HCEC 1CT (cell line): ENCODE measurements around the gene BCL7B.
"Not testable (repeated sequence)": the region's sequence is repeated elsewhere in the genome, so short reads cannot be mapped to it uniquely, and the experiment has no call there.

ENCODE experiments used
- DNase-seq: peaks from one replicate; pipeline ENCODE4 v3.0.0-alpha.2; 2017

BCL7B gene

GRCh38 chr7:73532224-73532623 is 25.3 kb downstream of the BCL7B start:
- no peak for DNase-seq

- DNase-seq = no peak
Observed at GRCh38 chr7:73530800-73531199, 26.7 kb downstream of the BCL7B start.

DNA sequence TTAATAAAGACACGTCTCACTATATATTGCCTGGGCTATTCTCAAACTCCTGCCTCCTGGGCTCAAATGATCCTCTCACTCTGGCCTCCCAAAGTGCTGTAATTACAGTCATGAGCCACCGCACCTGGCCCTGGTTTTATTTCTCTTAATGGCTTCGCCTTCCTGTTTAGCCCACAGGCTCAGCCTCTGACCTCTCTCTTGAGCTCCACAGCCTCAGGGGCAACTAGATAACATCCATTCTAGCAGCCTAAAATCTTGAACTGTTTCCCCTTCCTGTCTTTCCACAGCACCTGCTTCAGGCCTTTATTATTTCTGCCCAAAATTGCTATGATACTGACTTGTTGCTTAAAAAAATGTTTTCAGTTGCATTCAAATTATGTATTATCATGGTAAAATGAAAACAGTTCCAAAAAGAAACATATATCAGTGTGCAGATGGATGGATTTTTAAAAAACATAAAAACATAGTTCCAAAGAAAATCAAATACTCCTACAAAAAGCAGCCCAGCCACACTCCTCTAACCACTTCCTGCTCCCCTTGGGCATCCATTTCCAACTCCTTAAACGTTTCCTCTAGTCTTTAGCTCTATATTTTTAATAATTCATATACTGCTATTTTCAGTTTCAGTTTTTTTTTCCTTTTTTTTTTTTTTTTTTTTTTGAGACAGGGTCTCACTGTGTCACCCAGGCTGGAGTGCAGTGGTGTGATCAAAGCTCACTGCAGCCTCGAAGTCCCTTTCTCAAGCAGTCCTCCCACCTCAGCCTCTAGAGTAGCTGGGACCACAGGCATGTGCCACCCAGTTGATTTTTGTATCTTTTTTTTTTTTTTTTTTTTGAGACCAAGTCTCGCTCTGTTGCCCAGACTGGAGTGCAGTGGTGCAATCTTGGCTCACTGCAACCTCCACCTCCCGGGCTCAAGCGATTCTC is 30.3 kb downstream of the BCL7B start:
- no peak for DNase-seq

DNA sequence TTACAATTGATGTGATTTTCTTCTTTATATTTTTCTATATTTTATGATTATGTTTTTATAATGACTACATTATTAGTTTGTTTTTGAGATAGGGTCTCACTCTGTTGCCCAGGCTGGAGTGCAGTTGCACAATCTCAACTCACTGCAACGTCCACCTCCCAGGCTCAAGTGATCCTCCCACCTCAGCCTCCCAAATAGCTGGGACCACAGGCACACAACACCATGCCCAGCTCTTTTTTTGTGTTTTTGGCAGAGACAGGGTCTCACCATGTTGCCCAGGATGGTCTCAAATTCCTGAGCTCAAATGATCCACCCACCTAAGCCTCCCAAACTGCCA is 31.4 kb downstream of the BCL7B start:
- not testable (repeated sequence) for DNase-seq

GRCh38 chr7:73522105-73522872 is 35.2 kb downstream of the BCL7B start, which contains the start of gene BAZ1B:
TSS of gene BAZ1B (minus strand) at chr7:73522293. CDS start at chr7:73521933, 360 bp downstream.
- DNase-seq = peak; percentile 99

GRCh38 chr7:73521636-73522104 is 35.8 kb downstream of the BCL7B start:
- peak; percentile 45 for DNase-seq

DNA sequence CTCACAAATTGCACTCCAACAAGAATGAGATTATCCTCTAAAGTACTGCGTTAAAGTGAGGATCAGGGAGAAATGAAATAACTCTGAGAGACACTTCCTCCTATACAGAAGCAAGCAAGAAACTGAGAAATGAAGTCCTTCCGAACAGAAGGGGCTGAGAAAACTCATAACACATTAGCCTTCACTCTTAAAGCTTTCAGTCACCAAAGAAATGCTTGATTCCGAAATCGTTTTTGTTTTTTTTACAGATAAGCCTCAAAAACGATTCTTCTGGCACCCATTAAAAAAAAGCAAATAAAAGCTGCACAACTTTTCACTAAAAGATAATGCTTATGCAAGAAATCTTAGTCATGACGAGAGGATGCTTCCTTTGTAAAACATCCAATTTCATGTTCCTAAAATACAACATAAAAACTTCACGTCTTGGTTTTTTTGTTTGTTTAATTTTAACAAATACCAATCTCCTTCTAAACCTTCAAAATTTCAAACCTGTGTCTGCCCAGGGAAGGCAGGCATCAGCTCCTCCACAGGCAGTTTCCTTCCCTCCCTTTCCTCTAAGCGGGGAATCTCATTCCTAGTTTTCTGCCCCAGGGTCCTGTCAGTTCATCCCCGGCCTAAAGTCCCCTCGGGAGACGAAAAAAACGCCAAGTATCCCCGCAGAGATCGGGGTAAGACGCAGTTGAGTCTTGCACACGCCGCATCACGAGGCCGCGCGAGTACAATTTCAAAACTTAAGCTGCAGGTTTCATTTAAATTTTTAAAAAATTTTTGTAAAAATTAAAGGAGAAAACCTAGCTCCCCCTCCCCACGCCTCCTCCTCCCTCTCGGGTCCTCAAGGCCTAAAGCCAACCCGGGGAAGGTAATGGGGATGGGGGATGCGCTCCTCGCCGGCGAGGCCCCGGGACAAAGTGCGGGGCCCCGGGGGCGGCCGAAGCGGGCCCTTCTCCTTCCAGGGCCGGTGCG is 36.5 kb downstream of the BCL7B start:
- no peak for DNase-seq

GRCh38 chr7:73519867-73520672 is 37.4 kb downstream of the BCL7B start:
- no peak for DNase-seq

- DNase-seq = no peak
Observed at GRCh38 chr7:73518470-73518869, 39.0 kb downstream of the BCL7B start.

GRCh38 chr7:73517241-73517995 is 40.1 kb downstream of the BCL7B start:
- DNase-seq = no peak

GRCh38 chr7:73515178-73515577 is 42.3 kb downstream of the BCL7B start:
- DNase-seq = no peak

DNA sequence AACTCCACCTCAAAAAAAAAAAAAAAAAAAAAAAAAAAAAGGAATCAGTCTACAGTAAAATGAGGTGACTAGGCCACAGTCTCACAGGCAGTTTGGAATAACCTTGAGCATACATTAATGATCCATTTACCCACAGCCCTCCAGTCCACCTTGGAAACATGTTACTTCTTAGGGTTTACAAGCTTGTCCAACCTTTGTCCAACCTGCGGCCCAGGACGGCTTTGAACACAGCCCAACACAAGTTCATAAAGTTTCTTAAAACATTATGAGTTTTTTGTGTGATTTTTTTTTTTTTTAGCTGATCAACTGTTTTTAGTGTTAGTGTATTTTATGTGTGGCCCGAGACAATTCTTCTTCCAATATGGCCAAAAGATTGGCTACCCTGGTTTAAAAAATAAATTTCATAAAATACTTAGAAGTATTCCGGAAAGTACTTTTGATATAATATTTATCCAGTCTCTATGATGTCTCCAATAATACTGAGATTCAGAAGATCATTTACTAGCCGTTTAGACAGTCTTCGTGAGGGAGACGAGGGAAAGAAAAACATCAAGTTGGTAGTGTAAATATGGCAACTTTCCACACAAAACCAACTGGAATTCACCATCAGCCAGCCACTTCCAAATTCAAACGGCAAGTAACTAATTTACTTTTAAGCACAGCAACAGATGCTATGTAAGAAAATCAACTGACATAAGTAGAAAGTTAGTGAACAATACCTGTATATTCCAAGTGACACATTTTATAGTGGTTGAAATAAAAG is 45.3 kb downstream of the BCL7B start:
- no peak for DNase-seq

DNA sequence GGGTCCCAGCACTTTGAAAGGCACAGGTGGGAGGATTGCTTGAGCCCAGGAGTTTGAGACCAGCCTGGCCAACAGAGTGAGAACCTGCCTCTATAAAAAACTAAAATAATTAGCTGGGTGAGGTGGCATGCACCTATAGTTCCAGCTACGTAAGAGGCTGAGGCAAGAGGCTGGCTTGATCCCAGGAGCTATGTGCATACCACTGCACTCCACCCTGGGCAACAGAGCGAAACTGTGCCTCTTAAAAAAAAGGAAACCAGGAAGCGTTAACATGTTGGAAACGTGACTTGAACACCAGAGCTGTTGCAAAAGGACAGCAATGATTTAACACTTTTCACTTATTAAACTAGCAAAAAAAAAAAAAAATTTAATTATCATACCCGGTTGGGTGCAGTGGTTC is 48.0 kb downstream of the BCL7B start:
- no peak for DNase-seq

DNA sequence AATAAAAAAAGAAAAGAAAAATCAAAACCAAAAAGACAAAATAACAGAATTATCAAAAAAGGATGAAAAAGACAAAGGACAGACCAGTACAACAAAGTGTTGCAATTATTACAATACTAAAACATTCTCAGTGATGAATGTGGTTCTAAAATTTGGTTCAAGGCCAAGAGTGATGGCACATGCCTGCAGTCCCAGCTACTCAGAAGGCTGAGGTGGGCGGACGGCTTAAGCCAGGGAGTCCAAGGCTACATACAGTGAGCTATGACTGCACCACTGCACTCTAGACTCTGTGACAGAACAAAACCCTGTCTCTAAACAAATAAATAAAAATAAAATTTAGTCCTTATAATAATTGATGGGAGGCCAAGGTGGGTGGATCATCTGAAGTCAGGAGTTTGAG is 49.9 kb downstream of the BCL7B start:
- no peak for DNase-seq

DNA sequence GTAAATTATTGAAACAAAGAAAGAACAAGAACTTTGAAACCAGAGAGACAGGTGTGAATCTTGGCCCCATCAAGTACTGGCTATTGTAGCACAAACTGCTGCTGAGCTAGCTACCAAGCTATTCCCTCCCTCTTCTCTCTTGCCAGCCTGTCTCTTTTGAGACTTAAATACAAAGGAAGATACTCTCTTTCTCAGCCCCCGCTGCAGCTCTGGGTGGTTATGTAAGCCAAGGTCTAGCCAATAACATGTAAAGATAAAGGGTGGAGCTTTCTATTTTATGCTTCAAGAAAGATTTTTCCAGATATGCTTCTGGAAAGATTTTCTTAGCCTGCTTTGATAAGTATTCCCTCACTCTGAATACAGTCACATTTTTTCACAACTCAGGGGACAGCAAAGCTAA is 52.6 kb downstream of the BCL7B start:
- DNase-seq = no peak

DNA sequence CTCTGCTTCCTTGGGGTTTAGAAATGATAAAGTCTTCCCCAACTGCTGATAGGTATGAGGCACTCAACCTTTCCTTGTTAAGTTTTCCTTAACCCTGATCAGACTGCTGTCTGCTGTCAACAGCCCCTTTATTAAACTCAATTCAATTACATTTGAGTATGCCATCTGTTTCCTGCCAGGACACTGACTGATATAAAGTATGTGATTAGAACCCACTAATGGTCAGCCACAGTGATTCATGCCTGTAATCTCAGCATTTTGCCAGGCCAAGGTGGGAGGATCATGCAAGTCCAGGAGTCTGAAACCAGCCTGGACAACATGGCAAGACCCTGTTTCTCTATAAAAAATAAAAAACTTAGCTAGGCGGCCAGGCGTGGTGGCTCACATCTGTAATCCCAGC is 53.5 kb downstream of the BCL7B start:
- no peak for DNase-seq

GRCh38 chr7:73503229-73503628 is 54.3 kb downstream of the BCL7B start:
- no peak for DNase-seq

DNA sequence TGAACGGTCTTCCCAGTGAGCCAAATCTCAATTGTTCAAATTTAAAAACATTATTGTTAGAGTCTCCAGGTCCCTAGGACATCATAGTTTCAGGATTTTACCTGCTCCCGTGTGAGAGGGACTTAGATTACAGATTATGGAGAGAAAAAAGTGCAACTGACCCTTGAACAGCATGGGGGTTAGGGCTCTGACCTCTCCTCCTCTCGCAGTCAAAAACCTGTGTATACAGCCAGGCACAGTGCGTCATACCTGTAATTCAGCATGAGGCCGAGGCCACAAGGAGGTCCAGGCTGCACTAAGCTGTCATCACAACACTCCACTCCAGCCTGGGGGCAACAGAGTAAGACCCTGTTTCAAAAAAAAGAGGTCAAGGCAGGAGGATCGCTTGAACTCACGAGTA is 60.9 kb downstream of the BCL7B start:
- no peak for DNase-seq

DNA sequence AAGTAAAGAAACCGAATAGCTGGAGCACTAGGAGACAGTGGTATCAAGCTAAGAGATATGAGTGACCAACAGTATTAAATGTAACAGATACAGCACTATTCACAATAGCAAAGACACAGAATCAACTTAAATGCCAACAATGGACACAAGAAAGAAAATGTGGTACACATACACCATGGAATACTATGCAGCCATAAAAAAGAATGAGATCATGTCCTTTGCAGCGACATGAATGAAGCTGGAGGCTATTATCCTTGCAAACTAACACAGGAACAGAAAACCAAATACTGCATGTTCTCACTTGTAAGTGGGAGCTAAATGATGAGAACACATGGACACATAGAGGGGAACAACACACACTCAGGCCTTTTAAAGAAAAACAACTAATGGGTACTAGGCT is 62.0 kb downstream of the BCL7B start:
- not testable (repeated sequence) for DNase-seq

- DNase-seq = no peak
Observed at GRCh38 chr7:73489976-73490375, 67.5 kb downstream of the BCL7B start.
